GM21717 (cell line): ENCODE measurements around the gene C10orf143.
"Not testable (repeated sequence)": the region's sequence is repeated elsewhere in the genome, so short reads cannot be mapped to it uniquely, and the experiment has no call there.

Source experiments
- ATAC-seq: cut with Tn5 transposase; IDR thresholded peaks from one replicate; pipeline ENCODE4 v1.9.1; 2021; ENCODE audit warnings: mild to moderate bottlenecking, moderate library complexity; ENCODE audit not compliant: unreplicated experiment

C10orf143 gene

DNA sequence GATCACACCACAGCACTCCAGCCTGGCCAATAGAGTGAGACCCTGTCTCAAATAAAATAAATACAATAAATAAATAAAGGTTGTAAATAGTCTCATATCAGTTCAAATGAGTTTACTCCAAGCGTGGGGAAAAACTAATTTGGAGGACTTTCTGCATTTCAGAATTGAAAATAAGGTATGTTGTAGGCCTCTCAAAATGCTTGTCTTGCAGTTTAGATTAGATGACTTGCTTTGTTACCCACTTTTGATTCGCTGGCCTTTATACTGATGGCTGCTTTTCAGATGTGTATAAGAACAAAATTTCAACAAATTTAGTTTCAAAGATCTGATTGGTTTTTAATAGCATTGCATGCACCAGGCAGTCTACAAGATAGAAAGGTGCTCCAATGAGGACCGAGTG lies 2.2 kb upstream of the C10orf143 start:
- ATAC-seq: no peak

DNA sequence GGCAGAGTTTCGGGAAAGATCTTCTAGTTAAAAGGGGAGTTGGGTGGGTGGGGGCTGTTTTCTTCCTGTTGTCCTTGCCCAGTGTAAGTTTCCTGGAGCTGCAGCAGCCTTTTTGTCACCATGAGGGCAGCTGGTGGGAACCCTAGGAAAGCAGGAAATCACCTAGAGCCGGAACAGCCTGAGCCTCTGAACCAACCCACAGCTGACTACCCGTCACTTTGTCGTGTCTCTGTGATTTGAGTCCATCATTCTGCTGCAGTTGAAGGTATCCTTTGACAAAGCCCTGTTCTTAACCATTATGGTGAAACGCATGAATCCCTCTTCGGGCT lies 1.2 kb upstream of the C10orf143 start:
- ATAC-seq: no peak

- ATAC-seq: peak; percentile 92
Measured at GRCh38 chr10:130111113-130111851, 652 bp upstream of the C10orf143 start.

DNA sequence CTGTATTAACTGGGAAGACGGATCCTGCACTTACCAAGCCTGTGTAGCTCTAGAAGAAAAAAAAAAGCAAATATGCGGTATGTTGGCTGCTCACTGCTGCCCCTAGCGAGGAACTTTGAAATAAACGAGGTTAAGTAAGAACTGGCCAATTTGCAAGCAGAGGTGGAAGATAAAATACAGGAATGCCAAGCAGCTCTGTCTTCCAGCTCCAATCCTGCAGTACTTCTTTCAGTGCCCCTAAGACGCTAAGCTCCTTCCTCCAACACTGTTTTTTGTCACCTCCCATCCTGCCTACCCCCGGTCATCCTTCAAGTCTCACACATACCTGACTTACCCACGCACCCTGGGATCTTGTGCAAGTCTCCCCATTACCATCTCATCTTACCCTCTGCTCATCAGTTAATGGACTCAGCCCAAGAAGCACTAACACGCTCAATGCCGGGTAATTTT lies 809 bp downstream of the C10orf143 start:
- ATAC-seq: no peak

GRCh38 chr10:130108934-130109604 lies 1.6 kb downstream of the C10orf143 start:
- no peak for ATAC-seq

GRCh38 chr10:130108146-130108545 lies 2.5 kb downstream of the C10orf143 start:
- not testable (repeated sequence) for ATAC-seq

GRCh38 chr10:130105724-130106123 lies 4.9 kb downstream of the C10orf143 start:
- no peak for ATAC-seq

GRCh38 chr10:130099344-130099743 lies 11.3 kb downstream of the C10orf143 start:
- ATAC-seq: no peak

- not testable (repeated sequence) for ATAC-seq
Measured at GRCh38 chr10:130090565-130090964, 20.1 kb downstream of the C10orf143 start.

GRCh38 chr10:130080461-130080814 lies 30.2 kb downstream of the C10orf143 start:
- no peak for ATAC-seq

- ATAC-seq: no peak
Measured at GRCh38 chr10:130079614-130080460, 30.8 kb downstream of the C10orf143 start.

GRCh38 chr10:130078120-130078519 lies 32.5 kb downstream of the C10orf143 start:
- no peak for ATAC-seq

DNA sequence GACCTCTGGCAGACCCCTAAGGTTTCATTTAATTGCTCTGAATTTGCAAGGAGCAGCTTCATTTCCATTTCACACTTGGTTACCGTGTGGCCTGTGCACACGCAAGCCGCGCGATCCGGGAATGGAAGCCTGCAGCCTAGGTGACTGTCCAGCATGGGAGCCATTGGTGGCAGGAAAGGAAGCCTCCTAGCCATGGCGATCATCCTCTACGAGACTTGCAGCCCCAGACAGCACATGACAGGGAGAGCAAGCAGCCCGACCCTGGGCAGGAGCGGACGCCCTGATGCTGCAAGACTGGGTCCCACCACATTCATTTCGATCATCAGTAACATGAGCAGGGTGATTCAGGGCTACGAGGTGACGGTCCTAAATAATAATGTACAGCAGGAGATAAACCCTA lies 33.9 kb downstream of the C10orf143 start:
- ATAC-seq: no peak

DNA sequence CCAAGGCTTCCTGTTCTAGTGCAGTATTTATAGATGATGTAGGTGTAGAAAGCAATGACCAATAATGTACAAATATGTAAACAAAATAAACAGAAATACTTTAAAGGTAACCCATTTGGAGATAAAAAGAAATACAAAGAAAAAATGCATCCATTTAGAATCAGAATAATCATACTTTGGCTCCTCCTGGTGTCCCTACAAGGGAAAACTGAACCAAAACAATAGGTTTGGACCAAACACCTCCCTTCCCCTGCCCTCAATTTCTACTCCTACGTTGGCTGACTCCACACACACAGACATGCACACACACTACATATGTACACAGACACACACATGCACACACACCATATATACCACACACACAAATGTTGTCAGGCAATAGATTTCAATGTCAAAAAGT lies 36.0 kb downstream of the C10orf143 start:
- no peak for ATAC-seq

DNA sequence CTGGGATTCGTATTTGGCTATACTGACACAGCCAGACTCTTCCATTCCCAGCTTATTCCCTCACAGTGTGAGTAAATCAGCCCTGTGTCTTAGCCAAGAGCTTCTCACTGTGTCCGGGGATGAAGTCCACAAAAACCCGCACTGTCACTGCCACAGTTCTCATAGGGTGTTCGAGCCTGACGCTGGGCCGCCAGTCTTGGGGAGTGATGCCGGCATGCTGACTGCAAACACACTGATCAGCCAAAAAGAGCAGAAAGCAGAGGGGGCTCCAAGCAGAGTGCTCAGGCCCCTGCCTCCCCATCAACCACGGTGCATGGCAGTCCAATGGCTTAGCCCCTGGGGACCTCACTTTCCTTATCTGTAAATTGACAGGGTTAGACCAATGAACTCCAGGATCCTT lies 36.7 kb downstream of the C10orf143 start:
- ATAC-seq: no peak

DNA sequence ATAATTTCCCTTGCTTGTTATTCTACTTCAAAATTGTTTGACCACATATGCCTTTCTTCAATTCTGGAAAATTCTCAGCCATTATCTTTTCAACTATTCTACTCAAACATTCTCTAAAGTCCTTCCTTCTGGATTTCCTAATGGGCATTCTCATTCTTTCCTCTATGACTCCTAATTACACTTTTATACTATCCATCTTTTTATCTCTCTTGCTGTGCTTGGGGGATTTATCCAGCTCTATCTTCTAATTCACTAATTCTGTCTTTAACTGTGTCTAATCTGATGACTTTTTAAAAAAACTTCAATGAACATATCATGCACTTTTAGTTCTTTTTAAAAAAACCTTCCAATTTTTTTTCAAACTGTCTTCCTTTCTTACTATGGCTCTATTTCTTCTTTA lies 38.4 kb downstream of the C10orf143 start:
- no peak for ATAC-seq

GRCh38 chr10:130067893-130068292 lies 42.7 kb downstream of the C10orf143 start:
- no peak for ATAC-seq

GRCh38 chr10:130066743-130067142 lies 43.9 kb downstream of the C10orf143 start:
- no peak for ATAC-seq

- no peak for ATAC-seq
Measured at GRCh38 chr10:130065251-130065650, 45.4 kb downstream of the C10orf143 start.

GRCh38 chr10:130064783-130065182 lies 45.8 kb downstream of the C10orf143 start:
- no peak for ATAC-seq

DNA sequence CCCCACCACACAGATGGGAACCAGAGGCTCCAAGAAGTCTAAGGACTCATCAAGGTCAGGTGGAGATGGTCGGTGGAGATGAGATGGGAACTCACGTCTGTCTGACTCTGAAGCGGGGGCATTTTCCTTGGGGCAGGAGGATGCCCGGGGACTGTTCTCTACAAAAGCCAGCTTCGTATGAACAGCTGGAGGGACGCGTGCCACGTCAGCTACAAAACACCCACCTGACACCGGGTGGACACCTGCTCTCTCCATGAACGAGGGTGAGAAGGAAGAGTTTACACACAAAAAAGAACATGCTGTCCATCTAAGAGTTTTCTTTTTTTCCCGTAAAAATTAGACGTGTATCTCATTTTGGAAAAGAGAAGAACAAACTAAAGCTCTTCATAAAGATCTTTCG lies 47.7 kb downstream of the C10orf143 start:
- ATAC-seq: no peak

GRCh38 chr10:130062201-130062600 lies 48.4 kb downstream of the C10orf143 start:
- ATAC-seq: no peak
